NK-92 treated with Interleukin-12 subunit alpha and Interleukin-12 subunit beta, amount 100 ng/mL, for 24 hours (cell line): ENCODE results near the gene PLPPR2.
A peak's percentile ranks its signal among the peaks of the same experiment; 100 is the strongest.
"Not testable (repeated sequence)": the region's sequence is repeated elsewhere in the genome, so short reads cannot be mapped to it uniquely, and the experiment has no call there.

Experiments
- DNase-seq: peaks from one replicate; lab custom pipeline; 2025; lab: John Stamatoyannopoulos, UW

PLPPR2 gene

DNA sequence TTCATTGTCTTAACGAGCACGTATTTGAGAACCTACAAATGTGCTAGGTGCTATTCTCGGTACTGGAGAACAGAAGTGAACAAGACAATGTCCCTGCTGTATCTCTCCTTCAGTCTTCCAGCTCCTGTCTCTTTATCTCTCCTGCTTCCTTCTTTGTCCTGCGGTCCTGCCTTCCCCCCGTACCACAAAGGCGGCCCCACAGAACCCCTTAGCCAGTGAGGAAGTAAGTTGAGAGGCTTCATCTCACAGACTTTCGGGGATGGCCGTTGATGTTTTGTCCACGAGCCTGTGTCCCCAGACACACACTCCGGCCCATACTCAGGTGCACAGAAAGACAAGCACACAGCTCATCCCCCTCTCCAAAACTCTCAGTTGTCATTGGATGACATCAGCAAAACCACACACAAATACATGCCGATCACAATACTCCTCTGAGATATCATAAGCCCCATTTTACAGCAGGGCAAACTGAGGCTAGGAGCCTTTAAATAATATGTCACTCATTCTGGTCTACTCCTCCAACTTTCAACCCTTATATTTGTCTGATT, 18.7 kb downstream of the PLPPR2 start:
- DNase-seq, result no peak

- peak; percentile 97 for DNase-seq
Observed at GRCh38 chr19:11374433-11375142, 19.4 kb downstream of the PLPPR2 start, which contains the start of gene SWSAP1. SWSAP1 (plus strand) TSS chr19:11374666; CDS start chr19:11374681, 15 bp downstream.

GRCh38 chr19:11375143-11375948, 20.1 kb downstream of the PLPPR2 start:
- DNase-seq, result peak; percentile 63

DNA sequence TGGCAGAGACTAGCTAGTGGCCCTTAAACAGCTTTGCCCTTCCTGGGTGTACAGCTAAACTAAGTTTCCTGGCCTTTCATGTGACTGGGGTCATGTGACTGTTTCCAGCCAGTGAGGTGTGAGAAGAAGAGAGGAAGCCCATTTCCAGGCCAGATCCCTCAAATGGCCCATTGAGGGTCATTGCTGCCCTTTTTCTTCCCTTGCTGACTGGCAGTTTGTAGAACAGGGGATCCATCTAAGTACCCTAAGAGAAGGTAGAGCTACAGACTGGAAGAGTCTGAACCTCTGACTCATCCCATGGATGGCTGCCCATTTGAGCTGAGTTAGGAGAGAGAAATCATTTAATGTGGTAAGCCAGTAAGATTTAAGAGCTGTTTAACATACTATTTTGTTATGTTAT, 22.0 kb downstream of the PLPPR2 start:
- no peak for DNase-seq

DNA sequence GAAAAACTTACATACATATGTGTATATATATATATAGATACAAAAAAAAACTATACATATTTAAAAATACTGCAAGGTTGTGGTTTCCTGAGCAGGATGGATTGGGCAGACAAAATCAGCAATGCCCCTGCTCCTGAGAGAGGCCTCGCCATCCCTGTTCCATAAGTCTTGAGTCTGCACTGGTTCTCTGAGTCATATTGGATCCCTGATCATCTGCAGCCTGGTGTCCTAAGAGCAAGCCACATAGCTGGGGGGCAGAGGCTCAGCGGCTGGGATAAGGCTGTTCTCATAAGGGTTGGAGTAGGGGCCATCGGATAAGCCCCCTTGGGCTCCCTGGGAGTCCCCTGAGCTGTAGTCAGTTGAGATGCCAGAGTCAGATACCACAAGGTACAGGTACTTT, 22.5 kb downstream of the PLPPR2 start:
- DNase-seq, result no peak

DNA sequence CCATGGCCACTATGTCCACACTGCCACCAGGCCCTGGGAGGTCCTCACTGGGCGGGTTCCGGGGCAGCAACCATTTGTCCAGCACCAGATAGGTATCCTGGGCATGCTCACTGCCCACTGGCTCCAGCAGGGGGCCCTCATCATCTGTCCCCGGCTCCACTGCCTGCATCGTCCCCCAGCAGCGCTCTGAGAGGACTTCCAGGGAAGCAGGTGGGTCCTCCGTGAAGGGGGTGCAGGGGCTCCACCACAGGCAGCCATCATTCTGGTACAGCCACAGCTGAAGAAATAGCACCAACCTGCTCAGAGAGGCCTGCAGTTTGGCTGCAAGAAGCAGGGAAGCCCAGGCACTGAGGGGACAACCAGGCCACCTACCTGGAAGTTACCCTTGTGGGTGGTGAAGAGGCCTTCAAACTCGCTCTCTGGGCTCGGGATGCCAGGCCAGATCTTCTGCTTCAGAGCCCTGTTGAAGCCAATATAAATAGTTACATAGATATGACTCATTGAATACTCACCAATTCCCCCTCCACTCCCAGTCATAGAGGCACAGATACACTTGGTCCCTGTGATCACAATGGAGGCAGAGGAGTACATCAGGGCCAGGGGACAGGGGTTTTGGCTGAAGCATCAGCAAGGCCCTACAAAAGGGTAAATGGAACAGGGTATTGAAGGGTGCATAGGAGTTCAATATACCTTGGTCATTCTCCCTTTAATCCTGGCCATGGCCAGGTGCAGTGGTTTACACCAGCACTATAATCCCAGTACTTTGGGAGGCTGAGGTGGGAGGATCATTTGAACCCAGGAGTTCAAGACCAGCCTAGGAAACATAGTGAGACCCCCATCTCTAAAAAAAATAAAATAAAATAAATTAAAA, 23.3 kb downstream of the PLPPR2 start:
- no peak for DNase-seq

GRCh38 chr19:11379269-11379845, 24.1 kb downstream of the PLPPR2 start:
- DNase-seq, result not testable (repeated sequence)

GRCh38 chr19:11379857-11380350, 24.7 kb downstream of the PLPPR2 start:
- no peak for DNase-seq

DNA sequence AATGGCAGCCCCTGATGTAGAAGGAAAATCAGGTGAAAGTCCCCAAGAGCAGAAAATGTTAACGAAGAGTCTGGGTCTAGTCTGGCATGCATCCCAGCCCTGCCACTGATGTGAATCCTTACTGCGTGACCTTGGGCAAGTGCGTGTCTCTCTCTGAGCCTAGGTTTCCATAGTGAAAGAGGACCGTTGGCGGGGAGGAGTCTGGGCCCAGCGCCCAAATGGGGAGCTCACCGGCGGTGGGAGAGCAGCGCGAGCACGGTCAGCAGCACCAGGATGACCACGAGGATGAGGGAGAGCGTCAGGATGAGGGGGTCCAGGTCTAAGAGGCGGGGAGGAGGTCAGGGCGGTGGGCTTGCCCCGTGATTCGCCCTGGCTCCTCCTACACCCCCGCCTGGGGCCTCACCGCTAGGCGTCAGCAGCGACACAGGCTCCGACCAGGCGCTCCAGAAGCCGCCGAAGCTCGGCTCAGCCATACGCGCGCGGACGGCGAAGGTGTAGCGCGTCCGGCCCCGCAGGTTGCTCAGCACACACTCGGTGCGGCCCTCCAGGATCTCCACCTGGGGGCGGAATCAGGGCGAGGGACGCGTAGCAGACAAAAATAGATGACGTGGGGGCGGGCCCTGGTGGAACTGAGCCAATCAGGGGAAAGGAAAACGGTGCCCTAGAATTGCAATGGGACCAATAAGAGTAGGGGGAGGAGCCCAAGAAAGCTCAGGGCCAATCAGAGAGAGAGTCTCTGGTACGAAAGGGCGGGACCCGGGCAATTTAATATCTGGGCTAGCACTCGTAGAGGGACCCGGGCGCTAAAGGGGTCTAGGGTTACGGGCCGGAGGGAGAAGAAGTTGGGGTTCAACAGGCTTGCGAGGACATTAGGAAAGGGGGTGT, 25.7 kb downstream of the PLPPR2 start:
- peak; percentile 98 for DNase-seq

DNA sequence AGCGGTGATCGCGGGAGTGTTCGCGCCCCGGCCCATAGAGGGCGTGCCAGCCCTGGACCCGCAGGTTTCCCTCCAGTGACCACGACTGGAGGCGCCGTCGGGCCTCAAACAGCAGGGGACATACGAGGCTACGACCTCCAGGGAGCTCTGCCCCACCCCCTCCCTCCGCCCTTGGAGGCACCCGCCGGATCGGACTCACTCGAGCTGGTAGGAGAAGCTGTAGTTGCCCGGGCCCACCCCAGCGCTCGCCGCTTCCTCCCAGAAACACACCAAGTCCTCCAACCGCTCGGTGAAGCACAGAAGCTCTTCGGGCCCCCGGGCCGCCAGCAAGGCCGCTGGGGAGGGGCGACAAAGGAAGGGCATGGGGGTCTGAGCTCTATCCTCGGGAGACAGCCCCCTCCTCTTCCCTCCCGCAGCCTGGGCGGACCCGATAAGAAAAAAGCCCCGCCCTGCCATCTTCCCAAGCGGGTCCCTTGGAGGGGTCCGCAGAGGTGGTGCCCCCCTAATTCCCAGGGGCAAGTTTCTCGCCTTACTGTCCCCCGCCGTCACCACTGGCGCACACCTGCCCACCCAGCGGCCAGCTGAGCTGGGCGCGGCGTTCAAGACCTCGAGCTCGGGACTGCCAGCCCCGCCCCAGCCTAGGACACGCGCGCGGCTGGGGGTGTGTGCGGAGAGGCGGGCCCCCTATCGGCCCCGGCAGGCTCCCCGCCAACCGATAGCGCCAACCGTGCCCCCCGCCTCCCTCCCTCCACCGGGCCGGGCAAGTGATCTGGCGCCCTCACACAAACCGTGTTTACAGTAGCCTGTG, 27.9 kb downstream of the PLPPR2 start:
- DNase-seq, result no peak

DNA sequence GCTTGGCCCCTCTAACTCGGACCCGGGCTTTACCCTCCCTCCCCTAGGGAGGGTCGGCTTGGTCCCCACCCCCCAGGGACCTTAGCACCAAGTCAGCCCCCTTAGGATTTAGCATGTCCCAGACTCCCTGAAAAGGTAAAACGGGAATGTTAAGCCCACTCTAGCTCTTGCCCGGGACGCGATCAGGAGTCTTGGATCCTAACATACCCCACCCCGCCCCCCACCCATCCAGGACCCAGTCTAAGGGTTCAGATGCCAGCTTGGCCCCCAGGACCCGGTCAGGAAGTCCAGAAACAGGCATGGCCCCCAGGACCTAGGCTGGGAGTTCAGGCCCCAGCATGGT, 28.4 kb downstream of the PLPPR2 start:
- no peak for DNase-seq

- DNase-seq, result no peak
Observed at GRCh38 chr19:11384778-11385129, 29.5 kb downstream of the PLPPR2 start.

- DNase-seq, result no peak
Observed at GRCh38 chr19:11387162-11388034, 32.2 kb downstream of the PLPPR2 start.

GRCh38 chr19:11390359-11390758, 35.1 kb downstream of the PLPPR2 start:
- DNase-seq, result no peak

GRCh38 chr19:11390933-11391680, 35.9 kb downstream of the PLPPR2 start:
- no peak for DNase-seq

DNA sequence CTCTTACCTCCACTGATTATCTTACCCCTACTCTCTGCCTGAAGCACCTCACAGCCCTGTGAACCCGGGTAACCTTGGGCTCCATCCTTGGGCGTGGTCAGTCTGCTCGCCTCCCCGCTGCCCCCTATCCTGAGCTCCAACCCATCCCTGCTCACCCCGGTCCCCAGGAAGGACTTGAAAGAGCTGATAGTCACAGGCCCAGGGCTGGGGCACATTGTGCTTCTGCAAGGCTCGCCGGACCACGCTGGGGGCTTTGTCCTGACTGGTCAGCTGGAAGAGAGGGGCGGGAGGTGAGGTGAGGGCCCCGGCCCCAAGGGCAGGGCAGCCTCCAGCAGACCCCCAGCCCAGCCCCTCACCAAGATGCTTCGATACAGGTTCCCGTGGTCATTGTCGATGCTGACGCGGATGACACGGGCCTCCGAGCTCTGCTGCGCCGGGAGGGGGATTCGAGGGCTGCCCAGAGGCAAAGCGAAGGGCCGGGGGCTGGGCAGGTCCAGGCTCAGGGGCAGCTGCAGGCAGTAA, 41.9 kb downstream of the PLPPR2 start:
- no peak for DNase-seq

DNA sequence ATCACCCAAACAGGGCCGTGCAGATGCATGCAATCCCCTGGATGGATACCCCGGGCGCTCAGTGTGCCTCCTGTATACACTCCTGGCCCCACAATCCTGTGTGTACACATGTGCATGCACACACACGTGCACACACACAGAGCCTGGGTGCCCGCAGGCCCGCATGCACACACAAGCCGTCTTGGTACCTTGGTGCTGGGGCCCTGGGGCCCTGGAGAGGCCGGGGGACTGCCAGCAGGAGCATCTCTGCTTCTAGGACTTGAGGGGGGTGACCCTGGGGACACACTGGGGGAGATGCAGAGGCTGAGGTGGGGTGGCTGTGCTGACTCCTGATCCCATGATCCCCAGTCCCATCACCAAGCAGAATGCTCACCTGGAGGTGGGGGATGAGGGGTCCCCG, 44.4 kb downstream of the PLPPR2 start:
- no peak for DNase-seq

- no peak for DNase-seq
Observed at GRCh38 chr19:11400798-11401197, 45.6 kb downstream of the PLPPR2 start.
